Measurements from ENCODE around the gene OR7D4. TPM values are rescaled to one million over a fixed set of nuclear protein-coding genes. Genes with fewer than 3 reads are reported as not detected.
A peak's percentile ranks its signal among the peaks of the same experiment; 100 is the strongest.
"Not testable (repeated sequence)": the region's sequence is repeated elsewhere in the genome, so short reads cannot be mapped to it uniquely, and the experiment has no call there.

The OR7D4 gene
- not detected for total RNA-seq
- long read RNA-seq, result 0 reads

- intact Hi-C loops (cut with DNase I), result no loop called here
- DNase-seq (no peak), ATAC-seq (no peak)
Measured at GRCh38 chr19:9219489-9219888, at the start of gene OR7D4. Gene OR7D4 (minus strand): TSS chr19:9219589. CDS start chr19:9214837, 4,752 bp downstream.

- intact Hi-C loops (cut with DNase I), result no loop called here
- no peak for ATAC-seq
- no peak for DNase-seq
Measured at GRCh38 chr19:9251236-9251635, 31.8 kb upstream of the OR7D4 start.

- intact Hi-C loops (cut with DNase I), result no loop called here
- DNase-seq (no peak), ATAC-seq (no peak)
Measured at GRCh38 chr19:9250630-9251029, 31.2 kb upstream of the OR7D4 start, which contains the start of gene OR7E24. Gene OR7E24 (plus strand): TSS chr19:9250930. CDS start chr19:9251044, 114 bp downstream.

- DNase-seq (peak; percentile 77), ATAC-seq (peak in 1 of 2 donors; percentile 81)
- intact Hi-C loops (cut with DNase I), result loop anchor here in 1 of 2 donors (5.0 kb wide), 1 partner anchor 592 kb away; no protein-coding TSS in a partner anchor
Measured at GRCh38 chr19:9205501-9206113, 13.8 kb downstream of the OR7D4 start.

- ATAC-seq, result not testable (repeated sequence)
Measured at GRCh38 chr19:9198044-9198443, 21.3 kb downstream of the OR7D4 start.

GRCh38 chr19:9189535-9189934 is 29.9 kb downstream of the OR7D4 start:
- DNase-seq, result no peak
- intact Hi-C loops (cut with DNase I), result no loop called here
- ATAC-seq, result no peak

More at GRCh38 chr19:9198044-9198443, 21.3 kb downstream of the OR7D4 start:
- DNase-seq; intact Hi-C loops (cut with DNase I): not testable (repeated sequence)

GRCh38 chr19:9187191-9187590 is 32.2 kb downstream of the OR7D4 start:
- DNase-seq (no peak), ATAC-seq (no peak)
- intact Hi-C loops (cut with DNase I), result no loop called here

GRCh38 chr19:9183000-9183399 is 36.4 kb downstream of the OR7D4 start:
- ATAC-seq, result no peak
- intact Hi-C loops (cut with DNase I), result no loop called here
- no peak for DNase-seq

- intact Hi-C loops (cut with DNase I), result no loop called here
- DNase-seq (no peak), ATAC-seq (no peak)
Measured at GRCh38 chr19:9178901-9179300, 40.5 kb downstream of the OR7D4 start, which contains the start of gene OR7D2. Gene OR7D2 (plus strand): TSS chr19:9178979. CDS start chr19:9185782, 6,803 bp downstream.

- DNase-seq (no peak), ATAC-seq (no peak)
- intact Hi-C loops (cut with DNase I), result no loop called here
Measured at GRCh38 chr19:9175326-9175725, 44.1 kb downstream of the OR7D4 start.

- intact Hi-C loops (cut with DNase I), result no loop called here
- ATAC-seq (peak in 1 of 2 donors; percentile 70), DNase-seq (no peak)
Measured at GRCh38 chr19:9171393-9171991, 47.9 kb downstream of the OR7D4 start.

- intact Hi-C loops (cut with DNase I), result no loop called here
- no peak for DNase-seq
- no peak for ATAC-seq
Measured at GRCh38 chr19:9166846-9167245, 52.5 kb downstream of the OR7D4 start.

GRCh38 chr19:9165261-9165660 is 54.1 kb downstream of the OR7D4 start:
- ATAC-seq (no peak), DNase-seq (no peak)
- intact Hi-C loops (cut with DNase I), result no loop called here

- intact Hi-C loops (cut with DNase I), result no loop called here
- no peak for DNase-seq
- no peak for ATAC-seq
Measured at GRCh38 chr19:9161427-9161826, 58.0 kb downstream of the OR7D4 start.

Other genes with a start within 250 kb of the OR7D4 start
- gene MUC16, start 209.2 kb downstream of the OR7D4 start, total RNA-seq, result 1 to 10 TPM; 1.3 to 1.7 TPM
- gene OR1M1, start 132.5 kb downstream of the OR7D4 start, total RNA-seq, result not detected
- gene OR7G2, start 112.1 kb downstream of the OR7D4 start, total RNA-seq, result not detected
- not detected for gene OR7G1, start 103.8 kb downstream of the OR7D4 start, total RNA-seq
- not detected for gene OR7G3, start 92.6 kb downstream of the OR7D4 start, total RNA-seq
- gene ZNF317, start 79.2 kb downstream of the OR7D4 start, total RNA-seq, result 10 to 100 TPM; 11.3 to 19.1 TPM
- under 1 TPM in 1 of 2 donors, not detected in 1; 0.21 TPM for gene OR7D2, start 40.6 kb downstream of the OR7D4 start, total RNA-seq
- gene OR7E24, start 31.3 kb upstream of the OR7D4 start, total RNA-seq, result not detected
- gene ZNF699, start 90.2 kb upstream of the OR7D4 start, total RNA-seq, result 1 to 10 TPM; 3.0 to 4.3 TPM
- gene ZNF559, start 104.6 kb upstream of the OR7D4 start, total RNA-seq, result 10 to 100 TPM; 13.6 to 14.7 TPM
- 1 to 10 TPM; 1.8 TPM for gene ZNF177, start 143.4 kb upstream of the OR7D4 start, total RNA-seq
- 10 to 100 TPM; 10.8 to 12.1 TPM for gene ZNF266, start 216.0 kb upstream of the OR7D4 start, total RNA-seq